Measurements from ENCODE around the gene LRP8.

Gene LRP8

DNA sequence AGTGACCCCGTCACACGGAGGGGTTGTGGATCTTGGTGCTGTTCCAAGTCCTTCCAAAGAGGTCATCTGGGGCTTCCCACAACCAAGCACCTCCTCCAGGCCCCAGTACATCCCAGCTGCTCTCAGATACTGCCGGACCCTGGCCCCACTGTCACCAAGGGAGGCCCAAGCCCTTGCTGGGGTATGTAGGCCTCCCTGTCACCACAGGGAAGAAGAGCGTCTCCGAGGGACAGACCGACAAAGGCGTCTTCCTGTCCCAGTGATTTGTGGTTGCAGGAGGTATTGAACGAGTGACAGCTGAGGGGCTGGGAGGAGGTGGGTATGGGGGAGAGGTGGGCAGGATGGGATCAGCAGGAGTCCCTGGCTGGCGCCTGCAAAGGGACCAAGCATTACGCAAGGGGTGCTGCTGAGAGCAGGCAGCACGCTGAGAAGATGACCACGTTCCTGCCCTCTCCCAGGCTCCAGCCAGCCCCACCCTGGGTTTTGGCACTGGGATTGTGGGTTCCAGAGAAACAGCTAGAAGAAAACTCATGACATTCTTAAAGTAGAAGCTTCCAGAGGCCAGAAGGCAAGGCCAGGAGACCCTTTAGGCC is 29.7 kb downstream of the LRP8 start:
- peak; percentile 70 for DNase-seq (ENCODE audit: low read depth)
- H3K4me3 ChIP-seq (ENCODE audit: low read depth, low read length): no peak overlapping the region

DNA sequence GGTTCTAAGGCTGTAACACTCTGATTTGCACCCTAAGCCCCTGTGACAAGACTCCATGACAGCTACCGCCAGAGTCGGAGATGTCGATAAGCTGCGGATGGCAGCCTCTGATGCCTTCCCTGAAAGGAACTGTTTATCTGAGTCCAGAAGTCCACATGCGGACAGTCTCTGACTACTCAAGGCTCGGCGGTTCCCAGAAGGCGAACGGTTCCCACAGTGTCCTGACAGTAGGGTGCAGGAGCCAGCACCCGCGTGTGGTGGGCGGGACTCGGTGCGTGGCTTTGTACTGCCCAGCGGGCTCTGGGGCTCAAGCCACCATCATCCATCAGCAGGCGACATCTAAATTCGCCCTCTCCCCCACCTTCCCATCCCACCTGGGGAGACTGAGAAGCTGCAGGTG is 30.7 kb downstream of the LRP8 start:
- DNase-seq (ENCODE audit: low read depth): no peak
- no peak overlapping the region for H3K4me3 ChIP-seq (ENCODE audit: low read depth, low read length)
- no peak for TF ChIP-seq CTCF (conservative IDR thresholded peaks at IDR 0.05; ENCODE audit: low read depth, low read length)

More for the DNA sequence above, 29.7 kb downstream of the LRP8 start:
- TF ChIP-seq CTCF (conservative IDR thresholded peaks at IDR 0.05; ENCODE audit: low read depth, low read length): no peak

GRCh38 chr1:53296117-53296749 is 31.6 kb downstream of the LRP8 start:
- no peak for TF ChIP-seq CTCF (conservative IDR thresholded peaks at IDR 0.05; ENCODE audit: low read depth, low read length)
- no peak overlapping the region for H3K4me3 ChIP-seq (ENCODE audit: low read depth, low read length)

DNA sequence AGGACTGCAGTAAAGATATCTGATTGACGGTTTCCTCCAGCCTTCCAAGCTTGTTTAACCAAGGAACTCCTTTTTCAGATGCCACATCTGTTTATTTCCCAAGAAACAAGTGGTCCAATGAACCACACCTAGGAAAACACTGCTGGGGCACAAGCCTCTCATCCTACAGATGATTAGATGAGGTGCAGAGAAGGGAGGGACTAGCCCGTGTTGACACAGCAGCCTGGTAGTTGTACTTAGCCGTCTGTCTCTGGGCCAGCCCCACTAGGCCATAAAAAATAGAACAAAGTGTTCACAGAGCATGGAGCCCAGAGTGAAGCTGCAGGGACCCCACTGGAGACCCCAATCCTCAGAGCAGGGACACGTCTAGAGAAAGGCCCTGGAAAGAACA is 32.1 kb downstream of the LRP8 start:
- DNase-seq (ENCODE audit: low read depth): no peak
- TF ChIP-seq CTCF (conservative IDR thresholded peaks at IDR 0.05; ENCODE audit: low read depth, low read length): no peak
- no peak overlapping the region for H3K4me3 ChIP-seq (ENCODE audit: low read depth, low read length)

More at GRCh38 chr1:53296117-53296749, 31.6 kb downstream of the LRP8 start:
- DNase-seq (ENCODE audit: low read depth): no peak

- H3K4me3 ChIP-seq (ENCODE audit: low read depth, low read length): no peak overlapping the region
- DNase-seq (ENCODE audit: low read depth): no peak
- no peak for TF ChIP-seq CTCF (conservative IDR thresholded peaks at IDR 0.05; ENCODE audit: low read depth, low read length)
Measured at GRCh38 chr1:53295295-53295694, 32.6 kb downstream of the LRP8 start.

DNA sequence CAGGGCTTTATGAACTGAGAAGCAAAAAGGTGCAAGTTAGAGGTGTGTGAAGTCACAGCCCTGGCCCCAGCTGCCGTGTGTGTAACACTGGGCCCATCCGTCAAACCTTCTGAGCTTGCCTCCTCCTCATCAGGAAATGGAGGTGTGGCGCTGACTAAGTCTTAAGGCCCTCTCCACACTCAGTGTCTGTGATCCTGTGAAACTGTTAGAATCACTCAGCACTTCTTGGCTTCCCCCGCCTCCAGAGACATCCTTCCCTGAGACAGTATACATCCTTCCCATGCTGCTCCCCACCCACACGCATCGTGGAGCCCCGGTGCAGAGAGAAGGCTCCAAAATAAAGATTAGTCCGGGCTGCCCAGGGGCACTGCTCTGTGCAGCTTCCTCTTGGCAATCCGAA is 33.3 kb downstream of the LRP8 start:
- peak; percentile 71 for DNase-seq (ENCODE audit: low read depth)
- no peak for TF ChIP-seq CTCF (conservative IDR thresholded peaks at IDR 0.05; ENCODE audit: low read depth, low read length)

GRCh38 chr1:53294061-53294460 is 33.8 kb downstream of the LRP8 start:
- DNase-seq (ENCODE audit: low read depth): no peak
- H3K4me3 ChIP-seq (ENCODE audit: low read depth, low read length): no peak overlapping the region
- TF ChIP-seq CTCF (conservative IDR thresholded peaks at IDR 0.05; ENCODE audit: low read depth, low read length): no peak

More for the DNA sequence above, 33.3 kb downstream of the LRP8 start:
- H3K4me3 ChIP-seq (ENCODE audit: low read depth, low read length): no peak overlapping the region
